Smooth muscle cell (in vitro differentiated cells): ENCODE measurements around the gene HDGFL1. TPM values are rescaled to one million over a fixed set of nuclear protein-coding genes. Genes with fewer than 3 reads are reported as not detected.

Experiments used
- DNase-seq: peaks from one replicate; lab custom pipeline; 2025; ENCODE audit not compliant: unreplicated experiment; lab: John Stamatoyannopoulos, UW
- H2AFZ ChIP-seq: fragments of 200-600 bp; sonication (generic); 2 replicates; pipeline ENCODE4 v1.6.0; 2016; ENCODE audit warnings: antibody characterized with exemption, low read depth, mild to moderate bottlenecking
- H3F3A ChIP-seq: fragments of 200-600 bp; sonication (generic); 2 replicates; pipeline ENCODE4 v1.6.0; 2017; ENCODE audit warnings: antibody characterized with exemption, low read depth
- H3K27ac ChIP-seq: fragments of 200-600 bp; sonication (generic); 2 replicates; pipeline ENCODE4 v1.5.1; 2016; ENCODE audit warnings: low read depth, mild to moderate bottlenecking
- H3K27me3 ChIP-seq: fragments of 200-600 bp; sonication (generic); 2 replicates; pipeline ENCODE4 v1.6.1; 2016; ENCODE audit warnings: low read depth, mild to moderate bottlenecking
- H3K36me3 ChIP-seq: fragments of 200-600 bp; sonication (generic); 2 replicates; pipeline ENCODE4 v1.5.1; 2016; ENCODE audit warnings: low read depth
- H3K4me1 ChIP-seq: fragments of 200-600 bp; sonication (generic); 2 replicates; pipeline ENCODE4 v1.5.1; 2016; ENCODE audit warnings: low read depth
- H3K4me2 ChIP-seq: fragments of 200-600 bp; sonication (generic); 2 replicates; pipeline ENCODE4 v1.6.0; 2016; ENCODE audit warnings: mild to moderate bottlenecking
- H3K4me3 ChIP-seq: fragments of 200-600 bp; sonication (generic); 2 replicates; pipeline ENCODE4 v1.5.1; 2016; ENCODE audit warnings: mild to moderate bottlenecking
- H3K79me2 ChIP-seq: fragments of 200-600 bp; sonication (generic); 2 replicates; pipeline ENCODE4 v1.6.0; 2016; ENCODE audit warnings: low read depth, mild to moderate bottlenecking
- H3K9ac ChIP-seq: fragments of 200-600 bp; sonication (generic); 2 replicates; pipeline ENCODE4 v1.6.0; 2016; ENCODE audit warnings: low read depth
- H3K9me3 ChIP-seq: fragments of 200-600 bp; sonication (generic); replicated peaks from 2 replicates; pipeline ENCODE4 v1.5.1; 2016; ENCODE audit warnings: low read depth
- H4K20me1 ChIP-seq: fragments of 200-600 bp; sonication (generic); 2 replicates; pipeline ENCODE4 v1.6.0; 2016; ENCODE audit warnings: low read depth
- WGBS: methylation state at CpG from one replicate; pipeline ENCODE4 v1.1.7; 2016; ENCODE audit warnings: low lambda C conversion rate; 5-methylcytosine and 5-hydroxymethylcytosine counted together
- polyA plus RNA-seq: library from polyadenylated mRNA; unstranded; fragments of >200 nt; fragmentation: Nextera tagmentation; extraction: Ambion mirVana; gene quantifications from 2 replicates; pipeline ENCODE4 v1.2.1, GENCODE V29; 2016
- total RNA-seq: library from RNA; depleted of rRNA; stranded (reverse); fragments of >200 nt; gene quantifications from 2 replicates; pipeline ENCODE4 v1.2.3, GENCODE V29; 2014
- TF ChIP-seq, protein P1 (sequence below): fragments of 200-600 bp; sonication (generic); IDR thresholded peaks from 2 replicates; pipeline ENCODE4 v1.5.1; 2017; ENCODE audit warnings: borderline replicate concordance, mild to moderate bottlenecking, antibody characterized with exemption; ENCODE audit not compliant: insufficient read depth, poor library complexity, severe bottlenecking

HDGFL1 gene
- total and polyA plus RNA-seq, 2 experiments from 2014 or later: not detected

DNA sequence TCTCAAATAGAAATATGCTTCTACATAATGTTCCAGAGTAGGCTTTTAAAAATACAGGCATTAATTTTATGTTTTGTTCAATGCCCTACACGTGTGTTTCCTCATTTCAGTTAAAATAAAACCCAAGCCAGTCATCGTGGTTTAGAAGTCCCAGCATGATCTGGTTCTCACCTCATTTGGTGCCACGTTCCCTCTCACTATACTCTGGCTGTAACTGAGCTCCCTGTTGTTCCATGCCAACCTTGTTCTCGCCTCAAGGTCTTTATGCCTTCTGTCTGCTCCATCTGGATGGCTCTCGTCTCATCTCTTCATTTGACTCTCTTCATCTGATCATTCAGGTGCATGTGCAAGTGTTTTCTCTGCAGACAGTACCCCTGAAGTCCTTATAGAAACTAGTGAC lies 32.6 kb downstream of the HDGFL1 start:
- WGBS: 96% methylated on average over 5 of the region's 5 CpGs
- no peak overlapping the region for H3K4me3 ChIP-seq
- no peaks in the 10 kb centered on the region for H3K4me1 ChIP-seq
- DNase-seq: no peak
- no peaks in the 10 kb centered on the region for H3K27me3 ChIP-seq
- H3K79me2 ChIP-seq: no peaks in the 10 kb centered on the region
- H3K9ac ChIP-seq: no peak overlapping the region
- H3K27ac ChIP-seq: no peak overlapping the region
- H3F3A ChIP-seq: peaks cover 5% of the 10 kb centered on the region
- no peaks in the 10 kb centered on the region for H4K20me1 ChIP-seq
- TF ChIP-seq, protein P1, sequence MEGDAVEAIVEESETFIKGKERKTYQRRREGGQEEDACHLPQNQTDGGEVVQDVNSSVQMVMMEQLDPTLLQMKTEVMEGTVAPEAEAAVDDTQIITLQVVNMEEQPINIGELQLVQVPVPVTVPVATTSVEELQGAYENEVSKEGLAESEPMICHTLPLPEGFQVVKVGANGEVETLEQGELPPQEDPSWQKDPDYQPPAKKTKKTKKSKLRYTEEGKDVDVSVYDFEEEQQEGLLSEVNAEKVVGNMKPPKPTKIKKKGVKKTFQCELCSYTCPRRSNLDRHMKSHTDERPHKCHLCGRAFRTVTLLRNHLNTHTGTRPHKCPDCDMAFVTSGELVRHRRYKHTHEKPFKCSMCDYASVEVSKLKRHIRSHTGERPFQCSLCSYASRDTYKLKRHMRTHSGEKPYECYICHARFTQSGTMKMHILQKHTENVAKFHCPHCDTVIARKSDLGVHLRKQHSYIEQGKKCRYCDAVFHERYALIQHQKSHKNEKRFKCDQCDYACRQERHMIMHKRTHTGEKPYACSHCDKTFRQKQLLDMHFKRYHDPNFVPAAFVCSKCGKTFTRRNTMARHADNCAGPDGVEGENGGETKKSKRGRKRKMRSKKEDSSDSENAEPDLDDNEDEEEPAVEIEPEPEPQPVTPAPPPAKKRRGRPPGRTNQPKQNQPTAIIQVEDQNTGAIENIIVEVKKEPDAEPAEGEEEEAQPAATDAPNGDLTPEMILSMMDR: no peak
- H3K36me3 ChIP-seq: no peaks in the 10 kb centered on the region
- no peaks in the 10 kb centered on the region for H3K9me3 ChIP-seq
- no peak overlapping the region for H3K4me2 ChIP-seq
- no peak overlapping the region for H2AFZ ChIP-seq

DNA sequence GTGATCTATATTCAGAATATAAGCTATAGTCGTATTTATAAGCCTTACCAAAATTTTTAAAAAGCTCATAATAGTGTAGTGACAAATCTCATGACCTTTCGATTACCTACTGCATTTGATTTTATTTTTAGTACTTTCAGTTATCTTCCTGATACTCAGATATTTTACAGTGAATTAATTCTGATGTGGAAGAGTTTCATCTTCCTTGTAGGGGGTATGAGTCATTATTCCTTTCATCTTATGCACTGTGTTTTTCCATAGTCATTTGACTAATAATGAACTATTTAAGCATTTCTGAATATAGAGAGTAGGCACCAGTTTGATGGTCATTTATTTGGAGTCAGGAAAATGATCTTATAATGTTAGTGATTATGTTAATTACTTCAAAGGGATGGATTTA lies 36.4 kb downstream of the HDGFL1 start:
- Histone ChIP-seq H3K4me2 (no peak overlapping the region), H3K9ac (no peak overlapping the region), H3K4me1 (no peaks in the 10 kb centered on the region), H3K27ac (no peak overlapping the region), H3K36me3 (no peaks in the 10 kb centered on the region), H3K9me3 (no peaks in the 10 kb centered on the region), H3K79me2 (no peaks in the 10 kb centered on the region), H3K27me3 (no peaks in the 10 kb centered on the region), H2AFZ (no peak overlapping the region), H3K4me3 (no peak overlapping the region), H4K20me1 (no peaks in the 10 kb centered on the region), H3F3A (peaks cover under 1% of the 10 kb centered on the region)
- TF ChIP-seq, protein P1: no peak
- WGBS: 94% methylated on average over 2 of the region's 2 CpGs
- DNase-seq: no peak

DNA sequence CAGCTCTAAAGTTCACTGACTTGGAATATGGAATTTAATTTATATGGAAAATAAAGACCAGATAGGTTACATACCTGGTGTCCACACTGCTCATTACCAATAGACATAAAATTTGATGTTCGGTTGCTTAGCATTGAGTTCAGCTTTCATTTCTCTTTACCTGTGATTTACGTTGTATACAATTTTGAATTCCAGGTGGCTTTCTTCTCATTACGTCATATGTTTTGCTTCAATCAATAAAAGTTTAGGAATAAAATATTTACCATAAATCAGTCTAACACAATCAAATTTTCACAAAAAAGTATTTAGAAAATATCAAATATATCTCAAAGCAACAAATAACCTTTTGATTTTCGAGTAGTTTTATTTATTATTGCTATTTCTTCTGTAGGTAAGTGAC lies 40.8 kb downstream of the HDGFL1 start:
- DNase-seq: no peak
- Histone ChIP-seq H3K36me3 (no peaks in the 10 kb centered on the region), H3K79me2 (no peaks in the 10 kb centered on the region), H2AFZ (no peak overlapping the region), H3K4me1 (peaks cover 9% of the 10 kb centered on the region), H3K4me2 (no peak overlapping the region), H3K9me3 (no peaks in the 10 kb centered on the region), H3F3A (no peaks in the 10 kb centered on the region), H3K27ac (no peak overlapping the region), H3K4me3 (no peak overlapping the region), H3K27me3 (no peaks in the 10 kb centered on the region), H3K9ac (no peak overlapping the region), H4K20me1 (no peaks in the 10 kb centered on the region)
- TF ChIP-seq, protein P1: no peak
- WGBS: 94% methylated on average over 4 of the region's 4 CpGs

DNA sequence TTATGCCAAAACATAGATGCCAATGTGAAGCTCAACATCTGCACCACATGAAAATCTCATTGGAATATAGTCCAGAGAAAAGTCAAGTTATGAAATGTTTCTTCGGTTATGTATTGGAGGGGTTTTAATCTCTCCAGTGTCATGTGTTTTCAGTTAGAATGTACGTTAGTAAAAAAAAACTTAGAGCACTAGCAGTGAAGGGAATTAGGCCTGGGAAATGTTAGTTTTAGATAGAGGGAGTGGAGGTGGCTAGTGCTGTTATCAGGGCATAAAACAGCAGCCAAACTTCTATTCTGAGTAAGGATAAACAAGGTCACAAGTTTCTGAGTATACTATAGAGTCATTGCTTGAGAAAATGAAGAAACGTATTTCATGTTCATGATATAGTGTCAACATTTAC lies 42.9 kb downstream of the HDGFL1 start:
- Histone ChIP-seq H3K4me3 (no peak overlapping the region), H3K79me2 (no peaks in the 10 kb centered on the region), H3K27ac (peak overlapping the region; percentile 87), H3F3A (no peaks in the 10 kb centered on the region), H3K27me3 (no peaks in the 10 kb centered on the region), H3K36me3 (no peaks in the 10 kb centered on the region), H2AFZ (peak overlapping the region; percentile 25), H3K9me3 (no peaks in the 10 kb centered on the region), H3K9ac (no peak overlapping the region), H4K20me1 (no peaks in the 10 kb centered on the region), H3K4me1 (peaks cover 9% of the 10 kb centered on the region), H3K4me2 (no peak overlapping the region)
- DNase-seq: no peak
- TF ChIP-seq, protein P1: no peak
- 21% methylated on average over 3 of the region's 3 CpGs for whole genome bisulfite sequencing
